HG03378 (cell line): ENCODE data around the gene OR2Z1.
"Not testable (repeated sequence)": the region's sequence is repeated elsewhere in the genome, so short reads cannot be mapped to it uniquely, and the experiment has no call there.

ENCODE experiments used
- ATAC-seq: cut with Tn5 transposase; IDR thresholded peaks from one replicate; pipeline ENCODE4 v1.9.1; 2021; ENCODE audit warnings: mild to moderate bottlenecking, moderate library complexity; ENCODE audit not compliant: unreplicated experiment

The OR2Z1 gene

DNA sequence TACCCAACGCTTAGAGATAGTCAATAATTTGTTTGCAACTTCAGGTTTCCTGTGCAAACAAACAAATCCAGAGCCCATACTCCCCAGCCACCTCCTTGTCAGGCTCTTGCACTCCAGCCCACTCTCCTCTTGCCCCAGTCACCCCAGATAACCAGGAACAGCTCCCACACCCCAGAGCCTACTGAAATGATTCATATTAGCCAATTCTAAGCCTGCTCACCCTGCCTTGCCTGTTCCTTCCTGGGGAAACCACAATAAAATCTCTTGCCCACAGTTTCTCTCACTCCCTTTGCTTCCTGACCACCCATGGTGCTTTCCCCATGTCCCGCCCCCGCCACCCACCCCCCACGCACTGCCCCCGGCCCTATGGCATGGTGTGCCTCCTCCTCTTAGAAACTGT lies 19.1 kb upstream of the OR2Z1 start:
- no peak for ATAC-seq

DNA sequence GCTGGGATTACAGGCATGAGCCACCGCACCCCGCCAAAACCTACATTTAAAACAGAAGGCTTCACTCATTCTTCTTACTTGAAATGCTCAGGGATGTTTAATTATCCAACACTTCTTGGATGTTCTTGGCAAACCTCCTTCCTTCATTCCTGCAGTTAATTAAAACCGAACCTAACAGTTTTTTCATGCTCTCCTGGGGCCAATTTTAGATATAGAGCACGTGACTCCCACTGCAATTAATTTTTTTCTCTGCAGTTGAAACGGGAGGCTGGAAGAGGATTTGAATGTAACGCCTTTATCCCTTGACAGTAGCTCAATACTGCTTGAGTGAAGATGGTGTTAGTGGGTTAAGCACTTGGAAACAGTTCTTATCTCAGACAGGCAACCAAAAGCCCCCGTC lies 18.2 kb upstream of the OR2Z1 start:
- ATAC-seq, result no peak

DNA sequence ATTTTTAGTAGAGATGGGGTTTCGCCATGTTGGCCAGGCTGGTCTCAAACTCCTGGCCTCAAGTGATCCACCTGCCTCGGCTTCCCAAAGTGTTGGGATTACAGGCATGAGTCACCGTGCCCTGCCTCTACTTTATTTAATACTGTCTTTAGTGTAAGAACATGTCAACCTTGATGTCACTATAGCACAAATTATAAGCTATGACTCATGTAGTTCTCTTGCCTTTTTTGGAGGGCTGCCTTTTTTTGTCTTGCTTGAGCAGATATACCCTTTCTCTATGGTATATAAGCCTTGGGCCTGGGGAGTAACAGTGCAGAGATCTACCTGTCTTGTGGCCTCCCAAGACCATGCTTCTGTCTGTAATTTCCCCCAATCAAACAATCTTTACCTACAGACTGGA lies 16.1 kb upstream of the OR2Z1 start:
- ATAC-seq, result not testable (repeated sequence)

DNA sequence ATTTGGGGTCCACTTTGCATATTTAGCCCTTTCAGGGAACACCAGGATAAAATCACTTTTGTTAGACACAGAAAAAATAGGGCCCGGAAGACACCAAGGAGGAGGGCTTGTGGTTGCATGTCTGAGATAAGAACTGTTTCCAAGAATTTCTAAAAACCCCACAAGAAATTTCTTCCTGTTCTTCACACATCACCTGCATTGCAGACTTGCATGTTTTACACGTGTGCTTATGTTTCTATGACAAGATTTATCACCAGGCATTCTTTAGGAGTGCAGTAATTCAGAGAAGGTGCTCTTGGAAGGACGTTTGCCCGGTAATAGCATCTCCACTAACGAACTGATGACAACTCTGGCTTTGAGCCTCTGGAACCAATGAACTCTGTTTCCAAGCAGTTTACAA lies 15.7 kb upstream of the OR2Z1 start:
- ATAC-seq, result no peak

DNA sequence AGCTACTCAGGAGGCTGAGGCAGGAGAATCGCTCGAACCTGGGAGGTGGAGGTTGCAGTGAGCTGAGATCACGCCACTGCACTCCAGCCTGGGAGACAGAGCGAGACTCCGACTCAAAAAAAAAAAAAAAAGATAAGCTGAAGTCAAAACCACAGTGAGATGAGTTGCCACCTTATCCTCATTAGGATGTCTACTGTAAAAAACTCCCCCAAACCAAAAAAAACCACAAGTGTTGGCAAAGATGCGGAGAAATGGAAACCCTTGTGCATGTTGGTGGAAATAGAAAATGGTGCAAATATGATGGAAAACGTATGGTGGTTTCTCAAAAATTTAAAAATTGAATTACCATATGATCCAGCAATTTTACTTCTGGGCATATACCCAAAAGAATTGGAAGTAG lies 11.1 kb upstream of the OR2Z1 start:
- not testable (repeated sequence) for ATAC-seq

DNA sequence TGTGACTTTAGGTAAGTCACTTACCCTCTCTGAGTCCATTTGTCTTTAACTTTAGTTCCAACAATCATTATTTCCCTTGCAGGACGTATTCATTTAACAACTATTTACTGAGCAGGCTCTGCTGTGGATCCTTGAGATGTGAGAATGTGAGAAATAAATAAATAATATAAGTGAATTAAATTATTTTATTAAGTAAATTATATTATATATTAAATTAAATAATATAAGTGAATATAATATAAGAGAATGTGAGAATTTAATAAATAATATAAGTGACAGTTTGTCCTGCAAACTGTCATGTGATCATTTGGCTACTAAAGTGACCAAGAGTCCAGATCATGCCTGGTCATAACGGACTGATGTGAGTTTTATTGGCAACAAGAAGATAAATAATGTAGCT lies 598 bp downstream of the OR2Z1 start:
- ATAC-seq, result no peak

DNA sequence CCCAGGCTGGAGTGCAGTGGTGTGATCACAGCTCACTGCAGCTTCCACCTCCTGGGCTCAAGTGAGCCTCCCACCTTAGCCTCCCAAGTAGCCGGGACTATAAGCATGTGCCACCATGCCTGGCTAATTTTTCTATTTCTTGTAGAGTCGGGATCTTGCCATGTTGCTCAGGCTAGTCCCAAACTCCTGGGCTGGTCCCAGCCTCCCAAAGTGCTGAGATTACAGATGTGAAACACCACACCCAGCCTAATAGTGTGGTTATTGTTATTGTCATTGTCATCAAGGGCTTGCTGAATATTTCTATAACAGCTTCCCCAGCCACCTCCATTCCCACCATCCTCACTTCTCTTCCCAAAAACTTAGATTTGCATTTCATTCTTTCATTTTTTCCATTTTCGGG lies 2.8 kb downstream of the OR2Z1 start:
- ATAC-seq, result no peak

DNA sequence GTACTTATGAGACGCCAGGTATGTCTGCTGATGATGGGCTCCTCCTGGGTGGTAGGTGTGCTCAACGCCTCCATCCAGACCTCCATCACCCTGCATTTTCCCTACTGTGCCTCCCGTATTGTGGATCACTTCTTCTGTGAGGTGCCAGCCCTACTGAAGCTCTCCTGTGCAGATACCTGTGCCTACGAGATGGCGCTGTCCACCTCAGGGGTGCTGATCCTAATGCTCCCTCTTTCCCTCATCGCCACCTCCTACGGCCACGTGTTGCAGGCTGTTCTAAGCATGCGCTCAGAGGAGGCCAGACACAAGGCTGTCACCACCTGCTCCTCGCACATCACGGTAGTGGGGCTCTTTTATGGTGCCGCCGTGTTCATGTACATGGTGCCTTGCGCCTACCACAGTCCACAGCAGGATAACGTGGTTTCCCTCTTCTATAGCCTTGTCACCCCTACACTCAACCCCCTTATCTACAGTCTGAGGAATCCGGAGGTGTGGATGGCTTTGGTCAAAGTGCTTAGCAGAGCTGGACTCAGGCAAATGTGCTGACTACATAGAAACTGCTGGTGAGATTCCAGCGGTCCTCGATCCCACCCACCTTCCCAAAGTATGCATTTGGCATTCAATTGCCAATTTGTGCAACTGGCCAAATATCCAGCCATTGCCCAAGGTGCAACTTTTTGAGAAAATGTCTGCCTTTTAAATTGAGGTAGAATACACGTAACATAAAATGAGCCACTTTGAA lies 10.2 kb downstream of the OR2Z1 start:
- ATAC-seq, result no peak

DNA sequence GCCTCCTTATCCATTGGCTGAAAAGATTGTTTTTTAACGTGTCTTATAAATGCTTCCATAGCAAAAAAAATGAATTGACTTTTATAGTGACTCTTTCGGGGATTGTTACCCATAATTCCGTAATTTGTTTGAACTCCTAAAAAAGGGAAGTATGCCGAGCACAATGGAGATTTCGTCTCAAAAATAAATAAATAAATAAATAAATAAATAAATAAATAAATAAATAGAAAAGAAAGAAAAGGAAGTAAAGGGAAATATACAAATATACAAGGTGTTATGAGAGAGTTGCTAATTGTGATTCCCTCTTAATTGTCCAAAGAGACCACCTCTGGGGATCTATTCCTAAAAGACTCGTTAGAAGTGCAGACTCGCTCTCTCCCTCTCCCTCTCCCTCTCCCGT lies 16.9 kb downstream of the OR2Z1 start:
- ATAC-seq, result no peak

DNA sequence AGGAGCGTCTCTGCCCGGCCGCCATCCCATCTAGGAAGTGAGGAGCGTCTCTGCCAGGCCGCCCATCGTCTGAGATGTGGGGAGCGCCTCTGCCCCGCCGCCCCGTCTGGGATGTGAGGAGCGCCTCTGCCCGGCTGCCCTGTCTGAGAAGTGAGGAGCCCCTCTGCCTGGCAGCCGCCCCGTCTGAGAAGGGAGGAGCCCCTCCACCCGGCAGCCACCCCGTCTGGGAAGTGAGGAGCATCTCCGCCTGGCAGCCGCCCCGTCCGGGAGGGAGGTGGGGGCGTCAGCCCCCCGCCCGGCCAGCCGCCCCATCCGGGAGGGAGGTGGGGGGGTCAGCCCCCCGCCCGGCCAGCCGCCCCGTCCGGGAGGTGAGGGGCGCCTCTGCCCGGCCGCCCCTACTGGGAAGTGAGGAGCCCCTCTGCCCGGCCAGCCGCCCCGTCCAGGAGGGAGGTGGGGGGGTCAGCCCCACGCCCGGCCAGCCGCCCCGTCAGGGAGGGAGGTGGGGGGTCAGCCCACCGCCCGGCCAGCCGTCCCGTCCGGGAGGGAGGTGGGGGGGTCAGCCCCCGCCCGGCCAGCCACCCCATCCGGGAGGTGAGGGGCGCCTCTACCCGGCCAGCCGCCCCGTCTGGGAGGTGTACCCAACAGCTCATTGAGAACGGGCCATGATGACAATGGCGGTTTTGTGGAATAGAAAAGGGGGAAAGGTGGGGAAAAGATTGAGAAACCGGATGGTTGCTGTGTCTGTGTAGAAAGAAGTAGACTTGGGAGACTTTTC lies 18.0 kb downstream of the OR2Z1 start:
- ATAC-seq, result not testable (repeated sequence)

DNA sequence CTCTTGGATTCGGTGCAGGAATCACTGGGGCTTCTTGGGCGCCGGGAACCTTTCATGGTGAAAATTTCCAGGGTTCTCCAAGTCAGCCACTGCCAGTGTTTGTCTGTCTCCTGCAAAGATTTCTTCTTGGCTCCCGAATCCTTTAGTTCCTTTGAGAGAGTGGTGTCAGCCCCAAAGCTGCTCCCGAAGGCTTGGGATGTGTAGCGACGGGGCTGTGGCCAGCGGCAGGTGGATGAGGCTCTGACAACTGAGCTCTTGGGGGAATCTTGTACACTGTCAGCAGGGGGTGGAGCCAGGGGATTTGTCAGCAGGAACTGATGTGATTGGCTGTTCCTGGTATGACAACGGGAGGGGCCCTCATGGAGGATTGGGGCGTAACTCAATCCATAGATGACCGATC lies 45.8 kb downstream of the OR2Z1 start:
- ATAC-seq, result not testable (repeated sequence)

DNA sequence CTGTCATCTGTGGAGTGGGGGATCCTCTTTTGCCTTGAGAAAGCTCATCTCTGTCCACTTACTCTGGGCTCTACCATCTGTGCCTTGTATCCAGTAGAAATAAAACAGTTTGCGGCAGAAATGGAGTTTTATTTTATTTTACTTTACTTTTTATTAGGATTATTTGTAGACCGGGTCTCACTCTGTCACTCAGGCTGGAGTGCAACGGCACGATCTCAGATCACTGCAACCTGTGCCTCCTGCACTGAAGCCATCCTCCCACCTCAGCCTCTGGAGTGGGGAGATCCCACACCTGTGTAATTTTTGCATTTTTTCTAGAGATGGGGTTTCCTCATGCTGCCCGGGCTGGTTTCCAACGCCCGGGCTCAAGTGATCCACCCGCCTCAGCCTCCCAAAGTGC lies 47.8 kb downstream of the OR2Z1 start:
- ATAC-seq, result not testable (repeated sequence)

DNA sequence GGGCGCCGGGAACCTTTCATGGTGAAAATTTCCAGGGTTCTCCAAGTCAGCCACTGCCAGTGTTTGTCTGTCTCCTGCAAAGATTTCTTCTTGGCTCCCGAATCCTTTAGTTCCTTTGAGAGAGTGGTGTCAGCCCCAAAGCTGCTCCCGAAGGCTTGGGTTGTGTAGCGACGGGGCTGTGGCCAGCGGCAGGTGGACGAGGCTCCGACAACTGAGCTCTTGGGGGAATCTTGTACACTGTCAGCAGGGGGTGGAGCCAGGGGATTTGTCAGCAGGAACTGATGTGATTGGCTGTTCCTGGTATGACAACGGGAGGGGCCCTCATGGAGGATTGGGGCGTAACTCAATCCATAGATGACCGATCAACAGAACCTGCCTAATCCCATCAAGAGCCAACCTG lies 52.2 kb downstream of the OR2Z1 start:
- ATAC-seq, result not testable (repeated sequence)
